GM23338 (cell line): ENCODE data around the gene ANKRD13B. TPM values are rescaled to one million over a fixed set of nuclear protein-coding genes. Genes with fewer than 3 reads are reported as not detected.

Experiments used
- ATAC-seq: fragments of 200-7000 bp; cut with Tn5 transposase; 3 replicates; pipeline ENCODE4 v1.9.1; 2020
- DNase-seq: peaks from one replicate; pipeline ENCODE4 v3.0.0-alpha.2; 2015; ENCODE audit warnings: low spot score
- H2AFZ ChIP-seq: fragments of 200-600 bp; sonication (generic); 2 replicates; pipeline ENCODE4 v1.8.0; 2016; ENCODE audit warnings: antibody characterized with exemption, mild to moderate bottlenecking, moderate library complexity
- H3F3A ChIP-seq: fragments of 200-600 bp; sonication (generic); replicated peaks from 2 replicates; pipeline ENCODE4 v1.8.0; 2017; ENCODE audit warnings: antibody characterized with exemption, mixed run types, low read depth
- H3K27ac ChIP-seq: fragments of 200-600 bp; sonication (generic); 2 replicates; pipeline ENCODE4 v1.6.1; 2016; ENCODE audit warnings: low read depth
- H3K27me3 ChIP-seq: fragments of 200-600 bp; sonication (generic); 2 replicates; pipeline ENCODE4 v1.8.0; 2016; ENCODE audit warnings: mild to moderate bottlenecking, mixed run types, moderate library complexity; ENCODE audit not compliant: insufficient read depth
- H3K36me3 ChIP-seq: fragments of 200-600 bp; sonication (generic); 2 replicates; pipeline ENCODE4 v1.8.0; 2016; ENCODE audit warnings: mild to moderate bottlenecking; ENCODE audit not compliant: insufficient read depth
- H3K4me1 ChIP-seq: fragments of 200-600 bp; sonication (generic); 2 replicates; pipeline ENCODE4 v1.8.0; 2016; ENCODE audit warnings: mild to moderate bottlenecking, moderate library complexity; ENCODE audit not compliant: insufficient read depth
- H3K4me2 ChIP-seq: fragments of 200-600 bp; sonication (generic); 2 replicates; pipeline ENCODE4 v1.7.1; 2017; ENCODE audit warnings: mixed run types
- H3K4me3 ChIP-seq: fragments of 200-600 bp; sonication (generic); 2 replicates; pipeline ENCODE4 v1.6.1; 2016; ENCODE audit warnings: mixed run types
- H3K79me2 ChIP-seq: fragments of 200-600 bp; sonication (generic); replicated peaks from 2 replicates; pipeline ENCODE4 v1.8.0; 2017; ENCODE audit warnings: mild to moderate bottlenecking; ENCODE audit not compliant: insufficient read depth
- H3K9me2 ChIP-seq: fragments of 200-600 bp; sonication (generic); 2 replicates; pipeline ENCODE4 v1.8.0; 2017; ENCODE audit not compliant: insufficient read depth
- H4K20me1 ChIP-seq: fragments of 200-600 bp; sonication (generic); replicated peaks from 2 replicates; pipeline ENCODE4 v1.8.0; 2017; ENCODE audit warnings: mild to moderate bottlenecking; ENCODE audit not compliant: insufficient read depth
- H3K27ac Mint-ChIP-seq: 2 replicates; pipeline ENCODE4 v1.8.0; 2020; ENCODE audit warnings: inconsistent platforms, mild to moderate bottlenecking, moderate library complexity, mixed read lengths
- H3K27me3 Mint-ChIP-seq: 3 replicates; pipeline ENCODE4 v1.8.0; 2022; ENCODE audit warnings: low read depth, mild to moderate bottlenecking, moderate library complexity, mixed read lengths, inconsistent platforms; ENCODE audit not compliant: insufficient read depth, poor library complexity
- H3K36me3 Mint-ChIP-seq: 3 replicates; pipeline ENCODE4 v1.8.0; 2021; ENCODE audit warnings: low read depth, mild to moderate bottlenecking, inconsistent platforms, moderate library complexity, mixed read lengths
- H3K4me1 Mint-ChIP-seq: 3 replicates; pipeline ENCODE4 v1.8.0; 2020; ENCODE audit warnings: mild to moderate bottlenecking, inconsistent platforms, mixed read lengths
- H3K4me3 Mint-ChIP-seq: 3 replicates; pipeline ENCODE4 v1.8.0; 2021; ENCODE audit warnings: moderate library complexity, mild to moderate bottlenecking, inconsistent platforms, mixed read lengths
- H3K9me3 Mint-ChIP-seq: 3 replicates; pipeline ENCODE4 v1.8.0; 2020; ENCODE audit warnings: moderate library complexity, mild to moderate bottlenecking, inconsistent platforms, mixed read lengths
- CREB1 ChIP-seq: fragments of 250-450 bp; sonication (Bioruptor Pico); IDR thresholded peaks from 2 replicates; pipeline ENCODE4 v1.5.0; 2020; ENCODE audit warnings: low read depth, mild to moderate bottlenecking, moderate library complexity
- CTCF ChIP-seq, 2 experiments: fragments of 200-600 bp in 1 of 2; sonication (generic) in 1 of 2; conservative IDR thresholded peaks; 2 replicates each; pipeline versions ENCODE4 v1.5.1 to v1.6.1; 2016 to 2017; ENCODE audit warnings: antibody characterized with exemption in 2 of 2, low read depth in 2 of 2, mild to moderate bottlenecking in 2 of 2, moderate library complexity in 1 of 2
- EZH2 ChIP-seq: fragments of 200-600 bp; sonication (generic); IDR thresholded peaks from one replicate; pipeline ENCODE4 v1.8.0; 2017; ENCODE audit warnings: antibody characterized with exemption, mild to moderate bottlenecking, low read depth; ENCODE audit not compliant: unreplicated experiment
- EZH2phosphoT487 ChIP-seq: fragments of 200-600 bp; sonication (generic); IDR thresholded peaks from one replicate; pipeline ENCODE4 v1.8.1; 2018; ENCODE audit warnings: antibody characterized with exemption; ENCODE audit not compliant: unreplicated experiment
- JUNB ChIP-seq: IDR thresholded peaks from one replicate; pipeline ENCODE4 v1.6.1; 2016; ENCODE audit warnings: antibody characterized with exemption; ENCODE audit not compliant: unreplicated experiment
- NANOG ChIP-seq: IDR thresholded peaks from 2 replicates; pipeline ENCODE4 v1.6.1; 2016; ENCODE audit warnings: antibody characterized with exemption, borderline replicate concordance
- POLR2AphosphoS5 ChIP-seq: IDR thresholded peaks from 2 replicates; pipeline ENCODE4 v1.6.1; 2016; ENCODE audit warnings: antibody characterized with exemption, low read depth
- REST ChIP-seq: IDR thresholded peaks from one replicate; pipeline ENCODE4 v1.6.1; 2018; ENCODE audit warnings: antibody characterized with exemption; ENCODE audit not compliant: unreplicated experiment
- STAT1 ChIP-seq: IDR thresholded peaks from one replicate; pipeline ENCODE4 v1.6.1; 2016; ENCODE audit warnings: antibody characterized with exemption; ENCODE audit not compliant: unreplicated experiment
- ZNF114 ChIP-seq: fragments of 250-450 bp; sonication (Bioruptor Pico); IDR thresholded peaks from 2 replicates; pipeline ENCODE4 v1.5.0; 2020; ENCODE audit warnings: mild to moderate bottlenecking, moderate library complexity
- ZNF331 ChIP-seq: fragments of 250-450 bp; sonication (Bioruptor Pico); IDR thresholded peaks from 2 replicates; pipeline ENCODE4 v1.5.0; 2020; ENCODE audit warnings: low read depth, mild to moderate bottlenecking, moderate library complexity
- ZNF462 ChIP-seq: fragments of 250-450 bp; sonication (Bioruptor Pico); IDR thresholded peaks from 2 replicates; pipeline ENCODE4 v1.5.0; 2020; ENCODE audit warnings: mild to moderate bottlenecking, moderate library complexity
- polyA plus RNA-seq: library from polyadenylated mRNA; unstranded; fragments of >200 nt; fragmentation: Nextera tagmentation; extraction: Ambion mirVana; gene quantifications from 2 replicates; pipeline ENCODE4 v1.2.1, GENCODE V29; 2016
- total RNA-seq: library from RNA; depleted of rRNA; stranded (reverse); fragments of >200 nt; shearing (Covaris generic); gene quantifications from 2 replicates; pipeline ENCODE4 v1.2.3, GENCODE V29; 2014

Gene ANKRD13B
- total and polyA plus RNA-seq, 2 experiments from 2014 or later, result 8.2 to 57.4 TPM

GRCh38 chr17:29555840-29556239, 37.1 kb upstream of the ANKRD13B start:
- no peak overlapping the region for H2AFZ ChIP-seq
- no peaks in the 10 kb centered on the region for H3K36me3 ChIP-seq
- no peaks in the 10 kb centered on the region for H3K79me2 ChIP-seq
- H3K27me3 ChIP-seq, result no peaks in the 10 kb centered on the region
- DNase-seq (no peak), ATAC-seq (no peak)
- Mint-ChIP-seq H3K9me3 (no peaks in the 10 kb centered on the region), H3K27ac (no peak overlapping the region), H3K4me3 (no peak overlapping the region), H3K36me3 (no peaks in the 10 kb centered on the region; the same call in 2 of the 3 replicates), H3K4me1 (peaks cover 2% of the 10 kb centered on the region; the same call in 1 of the 3 replicates), H3K27me3 (peaks cover 8% of the 10 kb centered on the region)
- H4K20me1 ChIP-seq, result no peaks in the 10 kb centered on the region
- H3K27ac ChIP-seq, result no peak overlapping the region
- H3K4me3 ChIP-seq, result no peak overlapping the region
- TF ChIP-seq CREB1 (CRISPR knock-in tag) (no peak), REST (no peak), ZNF462 (CRISPR knock-in tag) (no peak), STAT1 (no peak), JUNB (no peak), CTCF (conservative IDR thresholded peaks at IDR 0.05; ENCODE audit: low read depth in 2 of 2) (no peak), ZNF331 (no peak), EZH2phosphoT487 (no peak), ZNF114 (no peak), NANOG (no peak), POLR2AphosphoS5 (no peak), EZH2 (no peak)
- H3F3A ChIP-seq, result 0 out of 2 replicates have a peak, but pooled peaks cover 3% of the 10 kb centered on the region
- no peak overlapping the region for H3K4me2 ChIP-seq
- H3K4me1 ChIP-seq, result peaks cover under 1% of the 10 kb centered on the region; the same call in 1 of the 2 replicates
- no peaks in the 10 kb centered on the region for H3K9me2 ChIP-seq
